Stimulated activated CD4-positive, alpha-beta T cell treated with anti-CD3 and anti-CD28 coated beads, Interleukin-4, amount 100 ng/mL, for 4 hours (primary cell): ENCODE measurements around the gene DHX58.

Experiments
- DNase-seq, 2 experiments: peaks; one replicate each; pipeline ENCODE4 v3.0.0-alpha.2; 2020

DHX58 gene

DNA sequence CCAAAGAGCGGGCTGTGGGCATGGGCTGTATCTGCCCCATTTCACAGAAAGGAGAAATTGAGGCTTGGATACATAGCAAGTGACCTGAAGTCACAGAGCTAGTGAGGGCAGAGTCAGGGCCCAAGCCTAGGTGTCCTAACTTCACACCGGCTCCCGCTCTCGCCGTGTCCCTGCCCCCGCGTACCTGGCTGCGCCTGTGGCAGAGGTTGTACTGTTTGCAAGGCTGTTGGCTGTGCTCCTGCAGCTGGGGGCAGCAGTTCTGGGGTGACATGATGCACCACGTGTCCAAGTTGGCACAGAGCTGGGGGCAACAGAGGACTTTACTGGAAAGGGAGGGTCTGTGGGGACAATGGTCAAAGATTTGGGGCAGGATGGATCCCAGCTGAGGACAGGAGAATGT lies 3.4 kb downstream of the DHX58 start:
- no peak for DNase-seq

- peak; percentile 85 to 89 for DNase-seq
Observed at GRCh38 chr17:42107597-42108576, 4.6 kb downstream of the DHX58 start.

GRCh38 chr17:42107124-42107523 lies 5.4 kb downstream of the DHX58 start:
- DNase-seq, result no peak

DNA sequence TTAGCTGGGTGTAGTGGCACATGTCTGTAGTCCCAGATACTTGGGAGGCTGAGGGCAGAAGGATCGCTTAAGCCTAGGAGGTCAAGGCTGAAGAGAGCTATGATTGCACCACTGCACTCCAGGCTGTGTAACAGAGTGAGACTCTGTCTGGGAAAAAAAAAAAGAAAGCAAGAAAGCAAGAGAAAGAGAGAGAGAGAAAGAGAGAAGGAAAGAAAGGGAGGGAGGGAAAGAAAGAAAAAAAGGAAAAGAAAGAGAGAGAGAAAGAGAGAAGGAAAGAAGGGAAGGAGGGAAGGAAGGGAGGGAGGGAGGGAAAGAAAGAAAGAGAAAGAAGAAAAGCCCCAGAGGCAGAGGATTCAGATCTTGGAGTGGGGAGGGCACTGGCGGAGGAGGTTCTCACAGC lies 6.5 kb downstream of the DHX58 start:
- no peak for DNase-seq

DNA sequence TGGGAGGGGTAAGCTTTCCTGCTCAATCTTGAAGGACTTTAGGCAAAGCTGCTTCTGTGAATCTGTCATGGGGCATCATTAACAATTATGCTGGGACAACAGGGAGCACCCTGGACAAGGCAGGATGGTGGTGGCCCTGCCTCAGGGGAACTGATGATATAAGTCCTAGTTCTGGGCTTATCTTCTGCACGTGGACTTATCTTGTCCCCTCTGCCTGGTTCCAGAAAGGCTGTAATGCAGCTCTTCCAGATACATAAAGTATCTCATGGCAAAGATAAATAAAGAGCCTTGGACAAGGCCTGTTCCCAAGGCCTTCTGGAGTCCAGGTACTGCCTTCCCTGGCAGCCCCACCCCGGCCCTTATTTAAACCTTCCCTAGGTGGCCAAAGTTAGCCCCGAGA lies 8.2 kb downstream of the DHX58 start:
- DNase-seq, result no peak

GRCh38 chr17:42103221-42103954 lies 9.1 kb downstream of the DHX58 start:
- DNase-seq, result no peak

DNA sequence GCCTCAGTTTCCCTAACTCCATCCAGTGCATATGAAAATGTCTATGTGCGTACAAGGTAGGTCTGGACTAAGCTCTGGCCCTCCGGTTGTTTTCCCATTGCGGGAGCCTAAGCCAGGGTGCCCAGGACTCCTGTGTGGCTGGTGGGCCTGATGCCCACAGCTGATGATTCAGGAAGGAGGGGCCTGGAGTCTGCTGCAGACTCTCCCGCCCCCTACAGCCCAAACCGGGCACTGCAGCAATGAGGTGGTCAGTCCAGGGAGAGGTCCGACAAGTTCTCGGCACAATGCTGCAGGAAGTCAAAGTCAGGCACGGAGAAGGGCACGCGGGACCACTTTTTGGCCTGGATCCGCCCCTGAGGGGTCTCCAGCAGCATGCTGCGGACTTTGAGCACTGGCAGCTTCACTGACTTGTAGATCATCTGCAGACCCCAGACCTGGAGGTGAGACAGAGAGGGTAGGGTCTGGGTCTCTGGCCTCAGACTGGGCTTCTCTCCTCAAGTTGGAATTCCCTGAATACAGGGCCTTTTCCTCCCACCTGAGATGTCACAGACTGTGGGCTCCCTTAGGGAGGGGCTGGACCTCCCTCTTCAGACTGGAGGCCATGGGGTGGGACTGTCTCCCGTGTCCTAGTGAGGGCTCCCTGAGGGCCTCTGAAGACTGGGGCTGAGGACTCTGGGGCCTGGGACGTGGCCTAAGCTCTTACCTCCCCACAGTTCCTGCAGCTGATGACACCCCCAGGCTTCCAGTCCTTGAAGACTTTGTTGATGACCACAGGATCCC lies 10.8 kb downstream of the DHX58 start:
- DNase-seq, result peak; percentile 43 to 65

DNA sequence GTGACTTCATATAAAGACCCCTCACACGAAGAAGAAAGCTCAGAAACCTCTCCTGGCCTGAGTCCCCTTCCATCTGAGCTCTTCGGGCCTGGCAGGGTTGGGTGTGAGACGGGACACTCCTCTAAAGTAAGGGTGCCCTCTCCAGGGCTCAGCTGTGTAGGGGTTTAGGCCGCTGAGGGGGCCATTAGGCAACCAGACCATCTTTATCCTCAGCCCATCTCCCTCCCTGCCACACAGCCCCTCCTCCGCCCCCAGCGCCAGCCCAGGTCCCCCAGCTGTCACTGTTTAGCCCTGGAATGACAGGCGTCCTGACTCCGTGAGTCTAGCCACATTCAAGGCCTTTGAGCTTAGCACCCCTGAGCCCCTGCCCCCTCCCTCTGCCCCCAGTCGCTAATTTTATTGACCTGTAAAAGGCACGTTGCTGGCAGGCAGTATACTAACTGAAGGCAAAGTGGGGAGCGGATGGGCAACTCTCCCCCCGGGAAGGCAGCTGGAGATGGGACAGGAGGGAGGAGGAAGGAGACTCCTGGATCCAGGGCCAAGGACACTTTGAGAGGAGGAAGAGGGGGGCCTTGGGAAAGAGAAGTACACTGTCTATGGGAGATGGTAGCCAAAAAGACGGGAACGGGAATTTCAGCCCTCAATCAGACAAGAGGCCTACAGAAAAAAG lies 13.6 kb downstream of the DHX58 start:
- no peak for DNase-seq

- peak; percentile 35 to 64 for DNase-seq
Observed at GRCh38 chr17:42097691-42098631, 14.6 kb downstream of the DHX58 start, which contains the start of gene ZNF385C. TSS of gene ZNF385C (minus strand) at chr17:42098473. CDS start at chr17:42063056, 35,417 bp downstream.

DNA sequence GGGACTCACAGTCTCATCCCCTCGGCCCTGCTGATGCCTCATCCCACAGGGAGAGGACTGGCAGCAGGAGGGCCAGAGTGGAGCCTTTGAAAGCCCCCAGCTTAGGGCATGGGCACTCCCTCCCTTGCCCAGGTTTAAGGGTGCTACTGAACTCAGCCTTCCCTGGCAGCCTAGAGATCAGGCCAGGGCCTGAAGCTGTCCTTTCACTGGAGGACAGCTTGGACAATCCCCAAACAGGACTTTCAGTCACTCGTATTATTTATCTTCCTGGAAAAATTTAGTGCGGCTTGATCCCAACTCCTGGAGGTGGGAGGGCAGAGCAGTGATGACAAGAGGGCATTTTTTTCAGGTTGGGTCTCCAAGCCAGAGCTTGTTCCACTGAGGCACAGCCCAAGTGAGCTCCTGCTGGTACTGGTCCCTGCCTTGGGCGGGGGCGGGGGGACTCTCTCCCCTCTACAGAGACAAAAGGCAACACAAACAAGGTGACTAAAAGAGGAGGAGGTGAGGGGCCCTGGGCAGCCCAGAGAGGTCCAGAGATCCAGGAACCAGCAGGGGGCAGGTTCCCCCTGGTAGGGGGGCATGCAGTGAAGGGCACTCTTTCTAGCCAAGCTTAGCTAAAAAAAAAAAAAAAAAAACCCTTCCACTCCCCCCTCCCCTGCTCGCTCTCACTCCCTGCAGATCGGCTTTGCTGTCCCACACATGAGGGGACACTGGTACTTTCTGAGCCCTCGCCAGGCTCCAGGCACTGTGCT lies 16.0 kb downstream of the DHX58 start:
- no peak for DNase-seq

- no peak for DNase-seq
Observed at GRCh38 chr17:42094375-42095069, 18.0 kb downstream of the DHX58 start.

DNA sequence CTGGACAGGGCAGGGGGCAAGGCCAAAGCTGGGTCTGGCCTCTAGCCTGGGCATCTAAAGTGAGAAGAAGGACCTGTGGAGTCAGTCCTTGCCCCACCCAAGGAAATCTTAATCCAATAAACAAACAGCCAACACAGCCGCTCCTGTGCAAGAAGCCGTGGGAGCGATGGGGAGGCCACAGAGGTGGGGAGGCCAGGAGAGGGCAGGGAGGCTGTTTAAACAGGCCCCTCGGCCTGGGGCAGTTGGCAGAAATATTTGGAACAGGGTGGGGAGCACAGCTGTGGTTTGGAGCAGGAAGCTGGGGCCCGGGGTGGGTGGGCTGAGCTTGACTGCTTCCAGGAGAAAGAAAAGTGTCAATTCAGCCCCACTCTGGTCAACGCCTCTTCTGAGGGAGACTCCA lies 19.6 kb downstream of the DHX58 start:
- no peak for DNase-seq

DNA sequence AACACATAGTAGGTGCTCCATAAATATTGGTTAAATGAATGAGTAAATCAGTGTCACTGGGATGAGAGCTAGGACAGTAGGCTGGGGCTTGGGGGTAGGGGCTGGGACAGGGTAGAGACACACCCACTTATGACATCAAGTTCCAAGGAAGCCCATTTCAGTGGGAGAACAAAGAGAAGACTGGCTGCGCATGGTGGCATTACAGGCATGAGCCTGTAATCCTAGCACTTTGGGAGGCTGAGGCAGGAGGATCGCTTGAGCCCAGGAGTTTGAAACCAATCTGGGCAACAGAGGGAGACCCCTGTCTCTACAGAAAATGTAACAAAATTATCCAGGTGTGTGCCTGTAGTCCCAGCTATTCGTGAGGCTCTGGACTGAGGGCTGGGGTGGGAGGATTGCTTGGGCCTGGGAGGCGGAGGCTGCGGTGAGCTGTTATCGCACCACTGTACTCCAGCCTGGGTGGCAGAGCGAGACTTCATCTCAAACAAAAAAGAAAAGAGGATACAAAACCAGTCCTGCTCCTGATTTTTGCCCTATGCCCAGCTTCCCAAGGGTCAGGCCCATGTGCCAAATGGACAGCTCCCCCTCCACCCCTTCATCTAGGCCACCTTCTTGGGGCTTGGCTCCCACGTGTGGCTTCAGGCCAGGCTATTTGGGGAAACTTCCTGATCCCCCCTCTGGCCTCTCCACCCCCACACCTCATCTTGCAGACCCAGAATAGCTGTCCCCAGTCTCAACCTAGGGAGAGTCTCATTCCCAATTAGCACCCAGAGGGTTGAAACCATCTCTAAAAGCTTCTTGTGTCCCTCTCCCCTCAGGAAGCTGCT lies 21.3 kb downstream of the DHX58 start:
- no peak for DNase-seq

DNA sequence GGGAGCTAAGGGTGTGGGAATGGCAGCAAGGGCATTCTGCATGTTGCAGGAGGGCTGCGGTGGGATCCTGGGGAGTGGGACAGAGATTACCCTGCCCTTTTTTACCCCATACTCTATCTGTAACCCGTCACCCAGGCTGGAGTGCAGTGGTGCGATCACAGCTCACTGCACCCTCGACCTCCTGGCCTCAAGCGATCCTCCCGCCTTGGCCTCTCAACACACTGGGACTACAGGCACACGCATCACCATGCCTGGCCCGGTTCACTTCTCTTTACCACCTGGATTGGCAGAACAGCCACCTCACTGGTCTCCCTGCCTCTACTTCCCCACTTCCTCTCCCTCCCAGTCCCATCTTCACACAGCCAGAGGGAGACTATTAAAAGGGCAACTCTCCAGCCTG lies 23.8 kb downstream of the DHX58 start:
- DNase-seq, result no peak

DNA sequence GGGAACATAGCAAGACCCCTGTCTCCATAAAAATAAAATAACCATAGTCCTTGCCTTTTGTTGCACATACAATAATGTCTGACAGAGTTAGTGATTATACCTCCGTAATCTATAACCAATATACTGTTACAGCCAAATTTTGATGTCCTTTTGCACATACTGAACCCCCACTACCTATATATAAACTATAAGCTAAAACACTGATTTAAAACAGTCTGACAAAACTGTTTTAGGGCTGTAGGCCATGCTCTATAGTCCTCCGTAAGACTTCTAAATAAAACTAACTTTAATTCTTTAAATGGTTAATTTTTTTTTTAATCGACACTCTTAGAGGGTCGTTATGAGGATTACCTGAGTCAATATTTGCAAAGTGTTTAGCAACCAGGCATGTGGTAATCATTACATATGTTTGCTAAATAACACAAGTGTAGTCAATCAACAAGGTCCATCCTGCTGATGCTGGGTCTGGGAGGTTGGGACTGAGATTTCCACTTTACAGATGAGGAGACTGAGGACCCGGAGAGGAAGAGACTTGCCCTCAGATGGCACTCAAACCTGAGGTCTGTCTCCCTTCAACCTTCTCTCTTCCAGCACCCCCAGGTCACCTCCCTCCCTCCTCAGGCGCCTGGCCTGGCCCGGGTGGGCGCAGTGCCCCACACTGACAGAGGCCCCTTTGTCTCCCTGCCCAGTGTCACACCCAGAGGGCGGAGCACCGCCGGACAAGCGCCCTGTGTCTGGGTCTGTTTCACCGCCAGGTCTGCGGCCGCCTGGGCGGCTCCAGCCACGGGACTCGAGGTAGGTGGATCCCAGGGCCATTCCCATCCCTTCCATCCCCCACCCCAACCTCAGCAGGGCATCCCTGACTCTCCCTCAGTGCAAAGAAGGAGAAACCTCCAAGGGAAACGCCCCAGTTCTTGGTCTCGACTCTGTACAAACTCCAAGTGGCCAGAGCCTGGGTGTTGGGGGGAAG lies 24.5 kb downstream of the DHX58 start:
- DNase-seq, result no peak

- no peak for DNase-seq
Observed at GRCh38 chr17:42087042-42087701, 25.3 kb downstream of the DHX58 start.

- no peak for DNase-seq
Observed at GRCh38 chr17:42081516-42082129, 30.9 kb downstream of the DHX58 start.
